Measurements from ENCODE around the gene GINS3.
A peak's percentile ranks its signal among the peaks of the same experiment; 100 is the strongest.
"Not testable (repeated sequence)": the region's sequence is repeated elsewhere in the genome, so short reads cannot be mapped to it uniquely, and the experiment has no call there.

The GINS3 gene

DNA sequence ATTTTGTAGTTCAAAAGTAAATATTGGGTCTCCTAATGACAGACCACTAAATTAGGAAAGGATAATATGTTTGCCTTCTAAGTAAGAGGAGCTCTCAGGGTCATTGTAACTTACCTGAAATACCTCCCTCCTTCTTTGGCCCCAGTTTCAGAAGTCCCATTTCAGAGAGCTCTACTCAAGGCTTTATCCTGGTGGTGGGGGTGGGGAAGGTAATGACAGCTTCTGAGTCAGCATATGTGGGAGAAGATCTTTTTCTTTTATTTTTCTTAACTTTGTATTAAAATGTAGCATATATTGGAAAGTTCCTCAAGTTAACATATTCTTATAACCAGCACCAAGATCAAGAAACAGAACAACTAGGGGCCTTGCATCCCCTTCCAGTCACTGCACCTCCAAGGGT is 16.9 kb upstream of the GINS3 start:
- no peak overlapping the region for H3K9ac ChIP-seq (ENCODE audit: low read depth, low read length)
- H3K4me1 ChIP-seq (ENCODE audit: insufficient read depth, low read length): no peaks in the 10 kb centered on the region
- no peaks in the 10 kb centered on the region for H3K9me3 ChIP-seq (ENCODE audit: control insufficient read depth, insufficient read depth, low read length)
- no peaks in the 10 kb centered on the region for H3K36me3 ChIP-seq (ENCODE audit: insufficient read depth, low read length)

DNA sequence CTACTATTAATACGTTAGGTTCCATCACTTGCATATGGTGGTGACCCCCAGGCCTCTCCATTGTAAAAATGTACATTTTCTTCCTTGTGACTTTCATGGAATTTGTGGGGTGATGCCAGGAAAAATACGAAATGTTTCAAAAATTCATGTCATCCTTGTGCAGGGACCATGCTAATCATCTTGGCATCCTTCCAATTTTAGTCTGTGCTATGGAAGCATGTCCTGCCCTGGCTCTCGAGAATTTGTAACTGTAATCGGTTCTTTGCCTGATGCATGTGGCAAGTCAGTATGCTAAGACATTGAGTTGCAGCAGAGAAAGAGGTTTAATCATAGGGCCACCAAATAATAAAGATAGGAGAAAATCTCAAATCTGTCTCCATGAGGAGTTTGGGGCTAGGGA is 14.3 kb upstream of the GINS3 start:
- no peak overlapping the region for H3K9ac ChIP-seq (ENCODE audit: low read depth, low read length)
- no peaks in the 10 kb centered on the region for H3K36me3 ChIP-seq (ENCODE audit: insufficient read depth, low read length)
- H3K4me1 ChIP-seq (ENCODE audit: insufficient read depth, low read length): no peaks in the 10 kb centered on the region
- H3K9me3 ChIP-seq (ENCODE audit: control insufficient read depth, insufficient read depth, low read length): no peaks in the 10 kb centered on the region

DNA sequence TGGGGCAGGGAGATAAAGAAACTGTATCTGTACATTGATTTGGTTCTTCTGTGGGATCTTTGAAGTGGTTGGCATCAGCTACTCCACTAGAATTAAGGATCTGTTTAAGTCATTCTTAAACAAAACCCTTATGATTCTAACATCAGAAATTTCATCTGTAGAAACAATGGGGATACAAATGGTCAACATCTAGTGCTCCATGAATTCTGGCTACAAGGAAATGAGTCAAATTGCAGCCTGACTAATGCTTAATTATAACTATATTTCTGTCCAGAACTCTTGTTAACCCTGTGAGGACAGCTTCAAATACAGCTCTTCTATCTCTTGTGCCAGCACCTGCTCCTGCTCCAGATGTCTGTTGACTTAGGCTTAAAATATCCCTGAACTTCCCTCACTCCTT is 13.9 kb upstream of the GINS3 start:
- Histone ChIP-seq H3K9ac (ENCODE audit: low read depth, low read length) (no peak overlapping the region), H3K4me1 (ENCODE audit: insufficient read depth, low read length) (no peaks in the 10 kb centered on the region), H3K9me3 (ENCODE audit: control insufficient read depth, insufficient read depth, low read length) (no peaks in the 10 kb centered on the region)

DNA sequence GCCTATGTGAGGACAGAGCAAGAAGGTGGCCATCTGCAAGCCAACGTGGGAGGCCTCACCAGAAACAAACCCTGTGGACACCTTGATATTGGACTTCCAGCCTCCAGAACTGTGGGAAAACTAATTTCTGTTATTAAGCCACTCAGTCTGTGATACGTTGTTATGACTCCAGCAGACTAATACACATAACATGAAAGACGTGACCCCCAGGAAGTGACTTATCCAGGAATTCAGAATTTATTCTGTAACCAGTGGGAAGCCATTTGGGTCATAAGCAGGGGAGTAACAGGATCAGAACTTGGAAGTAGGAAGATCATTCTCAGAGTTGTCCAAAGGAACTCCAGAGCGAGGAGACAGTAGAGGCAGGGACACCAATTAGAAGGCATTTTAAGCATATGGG is 12.5 kb upstream of the GINS3 start:
- Histone ChIP-seq H3K4me1 (ENCODE audit: insufficient read depth, low read length) (no peaks in the 10 kb centered on the region), H3K36me3 (ENCODE audit: insufficient read depth, low read length) (no peaks in the 10 kb centered on the region), H3K9me3 (ENCODE audit: control insufficient read depth, insufficient read depth, low read length) (no peaks in the 10 kb centered on the region), H3K9ac (ENCODE audit: low read depth, low read length) (no peak overlapping the region)

More for the DNA sequence above, 13.9 kb upstream of the GINS3 start:
- no peaks in the 10 kb centered on the region for H3K36me3 ChIP-seq (ENCODE audit: insufficient read depth, low read length)

DNA sequence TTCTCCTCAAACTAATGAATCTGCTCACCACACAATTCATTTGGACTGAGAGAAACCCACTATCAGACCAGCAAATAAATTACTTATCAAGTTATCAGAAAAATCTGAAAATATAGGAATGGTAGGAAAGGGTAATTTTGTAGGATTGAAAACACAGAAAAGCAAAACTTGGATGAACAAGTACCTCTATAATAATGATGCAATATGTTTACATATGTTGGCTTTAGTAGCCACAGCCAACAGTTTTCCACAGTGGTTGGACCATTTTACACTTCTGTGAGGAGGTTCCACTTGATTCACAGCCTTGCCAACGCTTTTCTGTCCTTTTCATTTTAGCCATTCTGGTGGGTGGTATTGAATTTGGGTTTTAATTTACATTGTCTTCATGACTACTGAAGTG is 10.6 kb upstream of the GINS3 start:
- Histone ChIP-seq H3K36me3 (ENCODE audit: insufficient read depth, low read length) (no peaks in the 10 kb centered on the region), H3K4me1 (ENCODE audit: insufficient read depth, low read length) (no peaks in the 10 kb centered on the region), H3K9ac (ENCODE audit: low read depth, low read length) (no peak overlapping the region), H3K9me3 (ENCODE audit: control insufficient read depth, insufficient read depth, low read length) (no peaks in the 10 kb centered on the region)

DNA sequence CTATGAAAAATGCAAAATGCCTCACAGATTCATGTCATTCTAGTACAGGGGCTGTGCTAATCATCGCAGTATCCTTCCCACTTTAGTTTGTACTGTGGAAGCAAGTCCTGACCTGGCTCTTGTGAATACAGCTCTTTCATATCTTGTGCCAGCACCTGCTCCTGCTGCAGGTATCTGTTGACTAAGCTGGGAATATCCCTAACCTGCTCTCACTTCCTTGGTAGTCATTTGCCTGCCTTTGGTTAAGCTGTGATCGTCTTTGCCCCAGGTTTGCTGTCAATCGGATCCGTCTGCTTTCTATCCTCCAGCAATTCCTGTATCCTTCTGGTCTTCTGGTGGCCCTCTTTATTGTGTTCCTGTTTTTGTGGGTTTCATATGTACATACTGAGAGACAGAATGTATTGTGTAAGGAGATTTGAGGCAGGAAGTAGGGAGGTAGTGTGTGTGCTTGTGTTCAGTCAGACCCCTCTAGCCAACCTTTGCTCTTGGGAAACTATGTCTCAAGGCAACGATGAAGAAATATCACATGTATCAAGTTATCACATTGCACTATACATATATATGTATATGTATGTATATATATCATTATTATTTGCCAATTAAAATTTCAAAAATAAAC is 7.7 kb upstream of the GINS3 start:
- Histone ChIP-seq H3K4me1 (ENCODE audit: insufficient read depth, low read length) (no peaks in the 10 kb centered on the region), H3K36me3 (ENCODE audit: insufficient read depth, low read length) (no peaks in the 10 kb centered on the region), H3K9me3 (ENCODE audit: control insufficient read depth, insufficient read depth, low read length) (no peaks in the 10 kb centered on the region), H3K9ac (ENCODE audit: low read depth, low read length) (no peak overlapping the region)

DNA sequence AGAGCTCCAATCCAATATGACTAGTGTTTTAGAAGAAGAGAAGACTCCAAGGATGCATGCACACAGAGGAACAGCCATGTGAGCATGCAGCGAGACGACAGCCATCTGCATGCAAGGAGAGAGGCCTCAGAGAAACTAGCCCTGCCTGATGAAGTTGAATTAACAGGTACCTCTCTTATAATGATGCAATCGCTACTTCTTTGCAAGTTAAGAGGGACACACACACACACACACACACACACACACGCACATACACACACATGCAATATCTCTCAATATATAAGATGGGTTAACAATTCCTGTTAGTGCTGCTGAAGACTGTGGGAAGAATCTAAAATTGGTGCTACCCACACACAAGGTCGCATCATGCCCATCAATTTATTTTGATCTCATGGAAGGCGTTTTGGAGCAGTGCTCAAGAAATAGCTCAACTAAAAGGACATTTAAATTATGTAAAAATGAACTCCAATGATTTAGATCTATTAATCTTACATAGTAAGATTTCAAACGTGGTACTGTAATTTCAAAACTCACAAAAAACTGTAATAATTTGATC is 7.0 kb upstream of the GINS3 start:
- Histone ChIP-seq H3K36me3 (ENCODE audit: insufficient read depth, low read length) (no peaks in the 10 kb centered on the region), H3K9me3 (ENCODE audit: control insufficient read depth, insufficient read depth, low read length) (no peaks in the 10 kb centered on the region), H3K9ac (ENCODE audit: low read depth, low read length) (no peak overlapping the region), H3K4me1 (ENCODE audit: insufficient read depth, low read length) (no peaks in the 10 kb centered on the region)

DNA sequence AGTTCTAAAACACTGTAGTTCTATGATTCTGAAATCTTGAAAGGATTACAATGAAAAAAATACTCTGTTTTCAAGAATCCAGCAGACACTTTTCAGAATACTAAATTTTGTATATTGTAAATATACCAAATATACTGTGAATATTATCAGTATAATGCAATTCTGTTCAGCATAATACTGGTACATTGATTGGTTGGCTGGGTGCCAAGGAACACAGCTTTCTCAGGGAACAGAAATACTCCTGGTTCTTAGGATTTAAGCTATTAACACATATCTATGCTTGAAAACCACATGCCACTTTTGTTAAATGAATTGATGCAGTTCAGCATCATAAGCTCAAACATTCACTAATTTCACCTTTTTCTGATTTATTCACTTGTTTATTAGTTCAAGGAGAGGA is 2.5 kb upstream of the GINS3 start:
- Histone ChIP-seq H3K36me3 (ENCODE audit: insufficient read depth, low read length) (no peaks in the 10 kb centered on the region), H3K4me1 (ENCODE audit: insufficient read depth, low read length) (no peaks in the 10 kb centered on the region), H3K9me3 (ENCODE audit: control insufficient read depth, insufficient read depth, low read length) (no peaks in the 10 kb centered on the region), H3K9ac (ENCODE audit: low read depth, low read length) (no peak overlapping the region)

DNA sequence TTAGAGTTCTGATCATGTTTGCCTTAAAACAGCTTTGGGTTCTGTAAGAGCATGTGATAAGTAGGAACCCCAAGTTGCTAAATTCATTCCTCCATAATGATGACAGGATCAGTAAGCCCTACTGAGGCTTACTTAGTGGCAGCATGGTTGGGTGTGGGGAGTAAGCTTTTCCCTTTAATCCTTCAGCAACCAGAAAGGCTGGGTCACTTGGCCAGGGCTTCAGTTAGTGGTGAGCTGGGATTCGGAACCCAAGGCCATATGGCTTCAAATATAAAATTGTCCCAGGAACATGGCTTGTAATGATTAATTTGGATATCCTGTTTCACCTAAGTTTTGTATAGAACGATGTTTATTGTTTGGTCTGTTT is 850 bp downstream of the GINS3 start:
- no peaks in the 10 kb centered on the region for H3K9me3 ChIP-seq (ENCODE audit: control insufficient read depth, insufficient read depth, low read length)
- no peaks in the 10 kb centered on the region for H3K36me3 ChIP-seq (ENCODE audit: insufficient read depth, low read length)
- peak overlapping the region; percentile 97; the same call in 1 of the 2 replicates for H3K9ac ChIP-seq (ENCODE audit: low read depth, low read length)
- H3K4me1 ChIP-seq (ENCODE audit: insufficient read depth, low read length): no peaks in the 10 kb centered on the region

DNA sequence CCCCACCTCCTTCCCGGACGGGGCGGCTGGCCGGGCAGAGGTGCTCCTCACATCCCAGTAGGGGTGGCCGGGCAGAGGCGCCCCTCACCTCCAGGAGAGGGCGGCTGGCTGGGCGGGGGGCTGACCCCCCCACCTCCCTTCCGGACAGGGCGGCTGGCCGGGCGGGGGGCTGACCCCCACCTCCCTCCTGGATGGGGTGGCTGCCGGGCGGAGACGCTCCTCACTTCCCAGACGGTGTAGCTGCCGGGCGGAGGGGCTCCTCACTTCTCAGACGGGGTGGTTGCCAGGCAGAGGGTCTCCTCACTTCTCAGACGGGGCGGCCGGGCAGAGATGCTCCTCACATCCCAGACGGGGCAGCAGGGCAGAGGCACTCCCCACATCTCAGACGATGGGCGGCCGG is 4.6 kb downstream of the GINS3 start:
- not testable (repeated sequence) for H3K36me3 ChIP-seq (ENCODE audit: insufficient read depth, low read length); H3K9me3 ChIP-seq (ENCODE audit: control insufficient read depth, insufficient read depth, low read length); H3K4me1 ChIP-seq (ENCODE audit: insufficient read depth, low read length)

DNA sequence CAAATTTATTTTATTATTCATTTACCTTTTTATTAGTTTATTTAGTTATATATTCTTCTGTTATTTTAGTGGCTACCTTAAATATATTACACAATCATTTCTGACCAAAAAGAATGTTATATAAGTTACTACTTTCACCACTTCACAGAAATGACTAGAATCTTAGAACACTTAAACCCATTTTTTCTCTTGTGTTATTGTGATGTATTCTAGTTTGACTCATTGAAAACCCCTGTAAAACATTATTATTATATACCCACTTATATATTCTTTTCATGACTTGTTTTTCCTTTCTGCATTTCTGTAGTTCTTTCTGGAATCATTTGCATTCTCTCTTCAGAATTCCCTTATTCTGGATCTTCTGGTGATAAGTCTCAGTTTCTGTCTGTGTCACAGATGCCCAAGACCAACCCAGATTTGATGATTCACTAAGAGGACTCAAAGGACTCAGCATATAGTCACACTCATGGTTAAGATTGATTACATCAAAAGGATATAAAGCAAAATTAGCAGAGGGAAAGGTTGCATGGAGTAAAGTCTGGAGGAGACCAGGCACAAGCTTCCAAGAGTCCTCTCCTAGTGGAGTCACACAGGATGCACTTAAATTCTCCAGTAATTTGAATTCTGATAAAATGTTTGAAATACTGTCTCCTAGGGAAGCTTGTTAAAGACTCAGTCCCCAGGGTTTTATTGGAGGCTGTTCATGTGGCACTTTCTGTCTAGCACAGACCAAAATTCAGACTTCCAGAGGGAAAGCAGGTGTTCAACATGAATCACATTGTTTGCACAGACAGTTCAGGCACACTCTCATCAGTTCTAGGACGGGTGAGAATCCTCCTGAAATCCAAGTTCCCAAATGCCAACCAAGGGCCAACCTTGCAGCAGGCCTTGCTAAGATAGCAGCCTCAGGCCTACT is 7.7 kb downstream of the GINS3 start:
- no peak overlapping the region for H3K9ac ChIP-seq (ENCODE audit: low read depth, low read length)
- no peaks in the 10 kb centered on the region for H3K4me1 ChIP-seq (ENCODE audit: insufficient read depth, low read length)
- no peaks in the 10 kb centered on the region; the same call in 1 of the 2 replicates for H3K9me3 ChIP-seq (ENCODE audit: control insufficient read depth, insufficient read depth, low read length)
- H3K36me3 ChIP-seq (ENCODE audit: insufficient read depth, low read length): peaks cover 2% of the 10 kb centered on the region; the same call in 1 of the 2 replicates

More for the DNA sequence above, 4.6 kb downstream of the GINS3 start:
- not testable (repeated sequence) for H3K9ac ChIP-seq (ENCODE audit: low read depth, low read length)

DNA sequence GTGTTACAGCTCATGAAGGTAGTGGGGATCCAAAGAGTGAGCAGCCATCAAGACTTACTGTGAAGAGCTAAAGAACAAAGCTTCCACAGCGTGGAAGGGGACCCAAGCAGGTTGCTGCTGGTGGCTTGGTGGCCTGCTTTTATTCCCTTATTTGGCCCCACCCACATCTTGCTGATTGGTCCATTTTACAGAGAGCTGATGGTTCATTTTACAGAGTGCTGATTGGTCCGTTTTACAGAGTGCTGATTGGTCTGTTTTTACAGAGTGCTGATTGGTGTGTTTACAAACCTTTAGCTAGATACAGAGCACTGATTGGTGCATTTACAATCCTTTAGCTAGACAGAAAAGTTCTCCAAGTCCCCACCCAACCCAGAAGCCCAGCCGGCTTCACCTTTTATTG is 9.0 kb downstream of the GINS3 start:
- H3K9ac ChIP-seq (ENCODE audit: low read depth, low read length); H3K36me3 ChIP-seq (ENCODE audit: insufficient read depth, low read length); H3K4me1 ChIP-seq (ENCODE audit: insufficient read depth, low read length); H3K9me3 ChIP-seq (ENCODE audit: control insufficient read depth, insufficient read depth, low read length): not testable (repeated sequence)

DNA sequence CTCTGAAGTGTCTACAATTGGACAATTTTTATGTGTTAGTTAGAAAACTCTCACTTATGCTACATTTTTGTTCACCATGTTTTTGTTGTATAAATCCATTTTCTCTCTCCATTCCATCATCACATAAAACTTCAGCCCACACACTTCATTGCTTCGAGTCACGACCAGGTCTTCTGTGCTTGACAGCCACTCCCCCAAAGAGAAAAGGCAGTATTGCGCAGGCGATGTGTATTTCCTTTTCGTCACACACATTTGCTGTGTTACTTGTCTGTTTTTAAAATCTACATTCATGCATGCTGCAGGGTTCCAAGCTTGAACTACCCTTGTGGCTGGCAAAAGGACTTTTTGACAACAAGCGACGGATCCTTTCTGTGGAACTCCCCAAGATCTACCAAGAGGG is 10.5 kb downstream of the GINS3 start:
- Histone ChIP-seq H3K9ac (ENCODE audit: low read depth, low read length) (no peak overlapping the region), H3K36me3 (ENCODE audit: insufficient read depth, low read length) (peaks cover 2% of the 10 kb centered on the region; the same call in 1 of the 2 replicates), H3K4me1 (ENCODE audit: insufficient read depth, low read length) (no peaks in the 10 kb centered on the region), H3K9me3 (ENCODE audit: control insufficient read depth, insufficient read depth, low read length) (no peaks in the 10 kb centered on the region; the same call in 1 of the 2 replicates)

DNA sequence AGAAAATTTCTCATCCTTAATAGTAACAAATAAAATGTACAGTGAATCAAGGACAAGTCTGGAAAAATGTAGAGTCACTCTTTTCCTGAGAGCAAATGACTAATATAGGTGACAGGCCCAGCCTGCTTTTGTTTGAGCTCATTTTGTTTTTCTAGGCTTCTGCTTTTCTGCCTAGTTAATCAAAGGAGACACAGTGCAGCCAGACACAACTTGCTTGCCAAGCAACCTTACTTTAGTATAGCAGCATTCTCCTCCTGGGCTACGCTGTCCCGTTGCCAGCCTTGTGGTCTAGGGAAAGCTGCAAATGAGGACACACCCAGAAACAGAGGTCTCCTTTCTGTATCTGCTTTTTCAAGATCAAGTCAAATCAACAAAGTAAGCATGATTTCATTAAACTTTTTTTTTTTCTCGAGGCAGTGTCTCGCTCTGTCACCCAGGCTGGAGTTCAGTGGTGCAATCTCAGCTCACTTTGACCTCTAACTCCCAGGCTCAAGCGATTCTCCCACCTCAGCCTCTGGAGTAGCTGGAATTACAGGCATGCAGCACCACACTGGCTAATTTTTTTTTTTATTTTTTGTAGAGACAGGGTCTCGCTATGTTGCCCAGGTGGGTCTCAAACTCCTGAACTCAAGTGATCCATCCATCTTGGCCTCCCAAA is 17.2 kb downstream of the GINS3 start:
- Histone ChIP-seq H3K36me3 (ENCODE audit: insufficient read depth, low read length) (0 out of 2 replicates have a peak, but pooled peaks cover 2% of the 10 kb centered on the region), H3K9me3 (ENCODE audit: control insufficient read depth, insufficient read depth, low read length) (no peaks in the 10 kb centered on the region), H3K4me1 (ENCODE audit: insufficient read depth, low read length) (no peaks in the 10 kb centered on the region), H3K9ac (ENCODE audit: low read depth, low read length) (no peak overlapping the region)

Measured in ES-I3 (cell line).